Upper lobe of right lung (tissue), 1 donor: Measurements from ENCODE around the gene PHYKPL. TPM values are rescaled to one million over a fixed set of nuclear protein-coding genes. Genes with fewer than 3 reads are reported as not detected.

ENCODE experiments used
- ATAC-seq: fragments of 200-7000 bp; cut with Tn5 transposase; one replicate; pipeline ENCODE4 v1.9.1; 2020; ENCODE audit warnings: mild to moderate bottlenecking, moderate library complexity
- DNase-seq: peaks from one replicate; pipeline ENCODE4 v3.0.0-alpha.2; 2020
- H3K27ac ChIP-seq: fragments of 200-600 bp; one replicate; pipeline ENCODE4 v1.8.0; 2022
- H3K27me3 ChIP-seq: fragments of 200-600 bp; one replicate; pipeline ENCODE4 v1.8.0; 2022; ENCODE audit warnings: mild to moderate bottlenecking
- H3K36me3 ChIP-seq: fragments of 200-600 bp; one replicate; pipeline ENCODE4 v1.8.0; 2022
- H3K4me1 ChIP-seq: fragments of 200-600 bp; one replicate; pipeline ENCODE4 v1.8.0; 2022
- H3K4me3 ChIP-seq: fragments of 200-600 bp; one replicate; pipeline ENCODE4 v1.8.0; 2022; ENCODE audit warnings: mild to moderate bottlenecking
- H3K9me3 ChIP-seq: fragments of 200-600 bp; one replicate; pipeline ENCODE4 v1.8.0; 2022
- intact Hi-C: fragments of 100-400 bp; cut with DNase I; formaldehyde crosslinking; loops from one replicate; pipeline ENCODE4 v1.11.0; 2022
- total RNA-seq: library from RNA; stranded (reverse); fragmentation: NEBNext Ultra II Directional; extraction: Animal tissue kit (Norgen Biotek cat#: 25700); gene quantifications from one replicate; pipeline ENCODE4 v1.2.1, GENCODE V29; 2021
- TF ChIP-seq, protein P1 (sequence below): fragments of 200-600 bp; IDR thresholded peaks from one replicate; pipeline ENCODE4 v1.8.0; 2022; ENCODE audit warnings: antibody characterized with exemption
- donor health status: DM: no; HTN: yes; CAD: no; lungs with severe emphysema.

Gene PHYKPL
- total RNA-seq, 1 donor from 2014 or later, result 96.1 TPM

DNA sequence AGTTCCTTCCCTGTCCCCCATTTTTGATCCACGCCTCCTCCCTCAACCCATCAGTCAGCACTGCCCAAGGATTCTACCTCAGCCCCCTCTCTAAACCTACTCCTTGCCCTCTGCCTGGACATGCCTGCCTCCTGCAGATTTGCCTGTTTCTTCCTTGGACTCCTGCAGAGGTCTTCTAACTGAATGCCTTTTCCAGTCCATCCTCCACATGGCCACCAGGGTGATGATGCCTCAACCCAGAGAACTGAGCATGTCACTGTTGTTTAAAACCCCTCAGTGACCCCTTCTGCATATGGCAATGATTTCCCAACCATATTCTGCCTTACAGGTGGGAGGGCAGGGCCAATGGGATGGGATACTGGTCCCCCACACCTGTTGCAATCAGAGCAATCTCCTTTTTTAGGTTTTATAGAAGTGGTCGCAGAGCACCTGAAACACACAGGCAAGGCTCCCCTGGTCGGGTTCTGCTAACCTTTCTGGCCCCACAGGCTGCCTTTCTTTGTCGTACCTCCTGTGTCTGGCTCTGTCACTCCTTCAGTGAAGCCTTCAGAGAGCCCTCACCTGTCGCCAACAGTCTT, 9.3 kb downstream of the PHYKPL start:
- no peaks in the 10 kb centered on the region for H3K4me1 ChIP-seq
- H3K27me3 ChIP-seq, result no peaks in the 10 kb centered on the region
- H3K27ac ChIP-seq, result no peak overlapping the region
- no peak overlapping the region for H3K4me3 ChIP-seq
- TF ChIP-seq, protein P1, sequence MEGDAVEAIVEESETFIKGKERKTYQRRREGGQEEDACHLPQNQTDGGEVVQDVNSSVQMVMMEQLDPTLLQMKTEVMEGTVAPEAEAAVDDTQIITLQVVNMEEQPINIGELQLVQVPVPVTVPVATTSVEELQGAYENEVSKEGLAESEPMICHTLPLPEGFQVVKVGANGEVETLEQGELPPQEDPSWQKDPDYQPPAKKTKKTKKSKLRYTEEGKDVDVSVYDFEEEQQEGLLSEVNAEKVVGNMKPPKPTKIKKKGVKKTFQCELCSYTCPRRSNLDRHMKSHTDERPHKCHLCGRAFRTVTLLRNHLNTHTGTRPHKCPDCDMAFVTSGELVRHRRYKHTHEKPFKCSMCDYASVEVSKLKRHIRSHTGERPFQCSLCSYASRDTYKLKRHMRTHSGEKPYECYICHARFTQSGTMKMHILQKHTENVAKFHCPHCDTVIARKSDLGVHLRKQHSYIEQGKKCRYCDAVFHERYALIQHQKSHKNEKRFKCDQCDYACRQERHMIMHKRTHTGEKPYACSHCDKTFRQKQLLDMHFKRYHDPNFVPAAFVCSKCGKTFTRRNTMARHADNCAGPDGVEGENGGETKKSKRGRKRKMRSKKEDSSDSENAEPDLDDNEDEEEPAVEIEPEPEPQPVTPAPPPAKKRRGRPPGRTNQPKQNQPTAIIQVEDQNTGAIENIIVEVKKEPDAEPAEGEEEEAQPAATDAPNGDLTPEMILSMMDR, result no peak
- no peaks in the 10 kb centered on the region for H3K9me3 ChIP-seq
- DNase-seq (no peak), ATAC-seq (no peak)
- intact Hi-C loops, result no loop called here
- H3K36me3 ChIP-seq, result peaks cover 68% of the 10 kb centered on the region

DNA sequence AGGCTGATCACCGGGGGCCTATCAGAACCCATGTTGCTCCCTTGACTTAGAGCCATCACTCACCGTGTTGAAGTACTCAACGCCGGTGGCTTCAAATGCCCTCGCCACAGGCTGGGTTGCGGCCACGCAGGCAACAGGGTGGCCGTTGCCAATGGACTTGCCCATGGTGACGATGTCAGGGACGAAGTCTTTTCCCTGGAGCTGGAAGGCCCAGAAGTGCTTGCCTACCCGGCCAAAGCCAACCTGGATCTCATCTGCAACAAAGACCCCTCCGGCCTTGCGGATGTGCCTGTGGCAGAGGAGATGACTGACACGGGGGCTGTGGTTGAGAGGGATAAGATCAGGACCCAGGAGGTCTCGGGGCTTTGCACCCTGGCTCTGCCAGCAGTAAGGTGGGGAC, 10.3 kb downstream of the PHYKPL start:
- Histone ChIP-seq H3K4me1 (no peaks in the 10 kb centered on the region), H3K27ac (no peak overlapping the region), H3K9me3 (no peaks in the 10 kb centered on the region), H3K27me3 (no peaks in the 10 kb centered on the region), H3K36me3 (peaks cover 62% of the 10 kb centered on the region), H3K4me3 (no peak overlapping the region)
- TF ChIP-seq, protein P1, result no peak
- ATAC-seq (no peak), DNase-seq (no peak)
- intact Hi-C loops, result no loop called here

DNA sequence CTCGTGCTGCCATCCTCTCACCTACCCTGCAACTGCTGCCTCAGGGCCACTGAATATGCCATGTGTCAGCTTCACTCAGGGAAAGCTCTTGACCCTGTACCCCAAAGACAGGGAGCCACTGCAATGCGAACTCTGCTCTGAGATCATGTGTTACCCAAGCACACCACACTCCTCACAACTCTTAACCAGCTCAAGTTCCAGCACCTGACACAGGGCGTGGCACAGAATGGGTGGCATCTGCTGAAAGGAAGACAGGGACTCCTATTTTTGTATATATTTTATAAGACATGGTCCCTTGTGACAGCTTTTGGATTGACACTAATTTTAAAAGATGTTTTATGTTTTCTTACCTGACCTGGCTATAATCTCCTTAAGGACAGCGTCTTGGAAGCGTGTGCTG, 10.7 kb downstream of the PHYKPL start:
- no peaks in the 10 kb centered on the region for H3K4me1 ChIP-seq
- intact Hi-C loops, result no loop called here
- DNase-seq, result no peak
- TF ChIP-seq, protein P1, result no peak
- no peak overlapping the region for H3K27ac ChIP-seq
- no peaks in the 10 kb centered on the region for H3K9me3 ChIP-seq
- peaks cover 65% of the 10 kb centered on the region for H3K36me3 ChIP-seq
- H3K4me3 ChIP-seq, result no peak overlapping the region
- no peak for ATAC-seq
- no peaks in the 10 kb centered on the region for H3K27me3 ChIP-seq

DNA sequence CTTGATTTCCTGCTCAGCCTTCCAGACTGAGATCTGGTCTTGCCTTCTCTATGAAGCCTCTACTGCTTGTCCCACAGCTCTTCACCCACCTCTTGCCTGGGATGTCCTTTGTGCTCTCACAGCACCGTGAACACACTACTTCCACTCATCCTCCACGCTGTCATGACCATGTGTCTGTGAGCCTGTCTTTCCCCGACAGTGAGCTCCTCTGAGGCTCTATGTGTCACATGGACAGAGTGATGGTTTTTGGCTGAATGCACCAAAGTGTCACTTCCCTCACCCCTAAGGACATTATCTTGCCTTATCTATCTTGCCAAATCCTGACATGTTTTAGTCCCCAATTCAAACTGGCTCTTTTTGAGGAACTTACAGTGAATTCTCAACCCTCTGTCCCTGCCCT, 11.3 kb downstream of the PHYKPL start:
- Histone ChIP-seq H3K4me3 (no peak overlapping the region), H3K36me3 (peaks cover 70% of the 10 kb centered on the region), H3K27ac (no peak overlapping the region), H3K27me3 (no peaks in the 10 kb centered on the region), H3K9me3 (no peaks in the 10 kb centered on the region), H3K4me1 (no peaks in the 10 kb centered on the region)
- intact Hi-C loops, result no loop called here
- TF ChIP-seq, protein P1, result no peak
- DNase-seq (no peak), ATAC-seq (peak; percentile 29)

DNA sequence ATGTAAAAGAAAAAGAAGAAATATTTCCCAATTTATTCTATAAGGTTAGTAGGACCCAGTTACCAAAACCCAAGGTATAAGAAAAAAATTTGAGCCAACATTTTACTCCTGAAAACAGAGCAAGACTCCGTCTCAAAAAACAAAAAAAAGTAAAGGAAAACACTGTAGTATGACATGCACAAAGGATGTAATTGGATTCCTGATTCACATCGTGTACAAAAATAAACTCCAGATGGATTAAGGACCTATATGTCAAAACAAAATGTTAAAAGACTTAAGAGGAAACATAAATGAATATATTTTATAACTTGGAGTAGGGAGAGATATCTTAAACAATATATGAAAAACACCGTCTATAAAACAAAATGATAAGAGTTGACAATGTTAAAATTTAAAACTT, 13.8 kb downstream of the PHYKPL start:
- H3K9me3 ChIP-seq, result no peaks in the 10 kb centered on the region
- no peak overlapping the region for H3K4me3 ChIP-seq
- DNase-seq (no peak), ATAC-seq (no peak)
- intact Hi-C loops, result no loop called here
- peaks cover 78% of the 10 kb centered on the region for H3K36me3 ChIP-seq
- TF ChIP-seq, protein P1, result no peak
- no peaks in the 10 kb centered on the region for H3K27me3 ChIP-seq
- no peak overlapping the region for H3K27ac ChIP-seq
- H3K4me1 ChIP-seq, result no peaks in the 10 kb centered on the region

DNA sequence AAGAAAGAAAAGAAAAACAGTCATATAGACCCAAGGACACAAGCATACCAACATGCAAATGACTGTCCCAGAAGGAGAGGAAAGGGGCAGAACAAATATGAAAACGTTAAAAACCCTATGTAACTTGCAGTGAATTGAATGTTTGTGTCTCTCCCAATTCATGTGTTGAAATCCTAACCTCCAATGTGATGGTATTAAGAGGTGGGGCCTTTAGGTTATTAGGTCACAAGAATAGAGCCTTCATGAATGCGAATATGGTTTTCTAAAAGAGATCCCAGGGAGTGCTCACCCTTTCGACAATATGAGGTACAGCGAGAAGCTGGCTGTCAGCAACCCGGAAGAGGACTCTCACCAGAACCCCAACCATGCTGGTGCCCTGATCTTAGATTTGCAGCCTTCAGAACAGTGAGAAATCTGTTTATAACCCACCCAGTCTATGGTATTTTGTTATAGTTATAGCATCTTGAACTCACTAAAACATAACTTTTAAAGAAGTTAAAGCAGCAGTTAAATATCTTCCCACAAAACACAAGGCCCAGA, 14.3 kb downstream of the PHYKPL start:
- Histone ChIP-seq H3K4me3 (no peak overlapping the region), H3K27ac (no peak overlapping the region), H3K9me3 (no peaks in the 10 kb centered on the region), H3K27me3 (no peaks in the 10 kb centered on the region), H3K36me3 (peaks cover 82% of the 10 kb centered on the region), H3K4me1 (no peaks in the 10 kb centered on the region)
- DNase-seq, result no peak
- ATAC-seq, result no peak
- TF ChIP-seq, protein P1, result no peak
- intact Hi-C loops, result no loop called here
